ENCODE data around the gene MIER3.

DNA sequence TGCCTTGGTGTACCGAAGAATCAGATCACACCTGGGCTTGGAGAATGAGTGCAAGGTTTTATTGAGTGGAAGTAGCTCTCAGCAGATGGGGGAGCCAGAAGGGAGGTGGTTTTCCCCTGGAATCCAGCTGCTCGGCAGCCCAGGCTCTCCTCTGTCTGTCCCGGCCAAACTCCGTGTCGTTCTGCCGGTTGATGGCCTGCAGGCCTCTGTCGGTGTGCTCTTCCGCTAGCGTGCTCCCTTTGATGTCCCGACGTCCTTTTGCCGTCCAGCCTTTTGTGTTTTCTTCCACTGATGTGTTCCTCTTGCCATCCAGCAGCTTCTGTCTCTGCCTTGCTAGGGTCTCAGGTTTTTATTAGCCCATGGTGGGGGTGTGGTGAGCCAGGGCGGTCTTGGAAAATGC lies 28.0 kb upstream of the MIER3 start:
- no peak for TF ChIP-seq CTCF (IDR thresholded peaks at IDR 0.05; ENCODE audit: borderline replicate concordance, extremely low read depth, low read length, poor library complexity, severe bottlenecking)
- TF ChIP-seq EZH2 (IDR thresholded peaks at IDR 0.05; ENCODE audit: borderline replicate concordance, low read depth, low read length, severe bottlenecking) = no peak
